Lower leg skin (tissue), 4 donors: Measurements from ENCODE around the gene KRT5. TPM values are rescaled to one million over a fixed set of nuclear protein-coding genes. Genes with fewer than 3 reads are reported as not detected.
"Not testable (repeated sequence)": the region's sequence is repeated elsewhere in the genome, so short reads cannot be mapped to it uniquely, and the experiment has no call there.

Experiments
- DNase-seq, 2 donors: peaks; one replicate each; pipeline ENCODE4 v3.0.0-alpha.2; 2019; ENCODE audit warnings: low spot score in 2 of 2
- H3K4me3 ChIP-seq: fragments of 200-600 bp; sonication (generic); 2 replicates; pipeline ENCODE4 v1.5.1; 2017; ENCODE audit warnings: mild to moderate bottlenecking, low read depth; ENCODE audit not compliant: poor library complexity, severe bottlenecking
- POLR2A ChIP-seq, 2 donors: fragments of 450-650 bp; IDR thresholded peaks; one replicate each; pipeline ENCODE4 v1.6.1; 2016 to 2017; ENCODE audit warnings: antibody characterized with exemption in 2 of 2, mild to moderate bottlenecking in 1 of 2, moderate library complexity in 1 of 2
- WGBS, 2 donors: methylation state at CpG; one replicate each; pipeline ENCODE4 v1.1.5; 2018; 5-methylcytosine and 5-hydroxymethylcytosine counted together
- intact Hi-C: fragments of 100-400 bp; cut with DNase I; formaldehyde crosslinking; loops from one replicate; pipeline ENCODE4 v1.15.0; 2023; ENCODE audit warnings: low total_unique reads
- total RNA-seq, 4 donors: library from RNA; depleted of rRNA; stranded (reverse); fragments of >200 nt; gene quantifications; one replicate each; pipeline ENCODE4 v1.1.0, GENCODE V29; 2016
- TF ChIP-seq, protein P1 (sequence below), 3 donors: fragments of 450-650 bp; IDR thresholded peaks; one replicate each; pipeline ENCODE4 v1.5.1; 2016; ENCODE audit warnings: antibody characterized with exemption in 3 of 3, mild to moderate bottlenecking in 3 of 3, moderate library complexity in 2 of 3

The KRT5 gene
- total RNA-seq, 4 donors from 2014 or later = 2,541 to 6,567 (median 4,278) TPM

DNA sequence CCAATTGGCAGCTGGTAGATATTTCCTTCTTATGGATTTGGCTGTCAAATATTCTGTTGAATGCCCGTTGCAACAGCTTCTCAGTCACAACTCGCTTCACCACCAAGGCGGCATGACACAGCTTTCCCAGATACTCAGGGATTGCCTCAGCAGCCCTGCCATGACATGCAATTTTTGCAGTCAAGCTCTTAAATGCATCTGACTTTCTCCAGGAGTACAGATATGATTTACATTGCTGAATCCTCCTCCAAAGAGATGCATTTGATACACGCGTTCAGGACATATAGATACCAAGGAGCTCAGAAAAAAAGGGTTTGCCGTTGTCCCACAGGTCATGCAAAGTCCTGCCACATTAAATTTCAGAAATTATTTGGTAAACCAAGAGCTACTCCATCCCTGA, 6.5 kb downstream of the KRT5 start:
- intact Hi-C loops = no loop called here
- peak in 1 of 2 donors; percentile 20 for DNase-seq
- no peak overlapping the region for H3K4me3 ChIP-seq
- TF ChIP-seq, protein P1, sequence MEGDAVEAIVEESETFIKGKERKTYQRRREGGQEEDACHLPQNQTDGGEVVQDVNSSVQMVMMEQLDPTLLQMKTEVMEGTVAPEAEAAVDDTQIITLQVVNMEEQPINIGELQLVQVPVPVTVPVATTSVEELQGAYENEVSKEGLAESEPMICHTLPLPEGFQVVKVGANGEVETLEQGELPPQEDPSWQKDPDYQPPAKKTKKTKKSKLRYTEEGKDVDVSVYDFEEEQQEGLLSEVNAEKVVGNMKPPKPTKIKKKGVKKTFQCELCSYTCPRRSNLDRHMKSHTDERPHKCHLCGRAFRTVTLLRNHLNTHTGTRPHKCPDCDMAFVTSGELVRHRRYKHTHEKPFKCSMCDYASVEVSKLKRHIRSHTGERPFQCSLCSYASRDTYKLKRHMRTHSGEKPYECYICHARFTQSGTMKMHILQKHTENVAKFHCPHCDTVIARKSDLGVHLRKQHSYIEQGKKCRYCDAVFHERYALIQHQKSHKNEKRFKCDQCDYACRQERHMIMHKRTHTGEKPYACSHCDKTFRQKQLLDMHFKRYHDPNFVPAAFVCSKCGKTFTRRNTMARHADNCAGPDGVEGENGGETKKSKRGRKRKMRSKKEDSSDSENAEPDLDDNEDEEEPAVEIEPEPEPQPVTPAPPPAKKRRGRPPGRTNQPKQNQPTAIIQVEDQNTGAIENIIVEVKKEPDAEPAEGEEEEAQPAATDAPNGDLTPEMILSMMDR (IDR thresholded peaks at IDR 0.05) = no peak
- no peak for TF ChIP-seq POLR2A (IDR thresholded peaks at IDR 0.05)
- 55 to 62% methylated on average over 6 of the region's 6 CpGs for WGBS, 2 donors

DNA sequence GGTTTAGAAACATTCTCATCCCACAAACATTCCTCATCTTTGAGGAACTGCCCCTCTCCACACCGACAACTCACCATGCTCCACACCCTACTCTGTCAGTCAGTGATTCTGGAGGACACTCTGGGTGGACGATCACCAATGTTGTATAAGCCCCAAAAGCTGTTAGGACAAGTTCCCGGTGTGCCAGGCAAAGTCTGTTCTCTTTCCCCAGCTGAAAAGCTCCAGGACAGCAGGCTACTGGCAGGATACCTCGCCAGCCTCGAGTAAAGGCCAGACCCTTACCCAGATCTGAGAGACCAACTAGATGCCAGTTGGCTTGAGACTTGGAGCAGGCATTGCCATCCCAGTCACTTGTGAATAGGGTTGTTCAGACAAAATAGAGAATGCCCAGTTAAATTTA, 12.0 kb downstream of the KRT5 start:
- WGBS, 2 donors = 77 to 82% methylated on average over 5 of the region's 5 CpGs
- intact Hi-C loops = no loop called here
- no peak overlapping the region for H3K4me3 ChIP-seq
- no peak for TF ChIP-seq POLR2A (IDR thresholded peaks at IDR 0.05)
- TF ChIP-seq, protein P1 (IDR thresholded peaks at IDR 0.05) = no peak
- DNase-seq = peak in 1 of 2 donors; percentile 13

DNA sequence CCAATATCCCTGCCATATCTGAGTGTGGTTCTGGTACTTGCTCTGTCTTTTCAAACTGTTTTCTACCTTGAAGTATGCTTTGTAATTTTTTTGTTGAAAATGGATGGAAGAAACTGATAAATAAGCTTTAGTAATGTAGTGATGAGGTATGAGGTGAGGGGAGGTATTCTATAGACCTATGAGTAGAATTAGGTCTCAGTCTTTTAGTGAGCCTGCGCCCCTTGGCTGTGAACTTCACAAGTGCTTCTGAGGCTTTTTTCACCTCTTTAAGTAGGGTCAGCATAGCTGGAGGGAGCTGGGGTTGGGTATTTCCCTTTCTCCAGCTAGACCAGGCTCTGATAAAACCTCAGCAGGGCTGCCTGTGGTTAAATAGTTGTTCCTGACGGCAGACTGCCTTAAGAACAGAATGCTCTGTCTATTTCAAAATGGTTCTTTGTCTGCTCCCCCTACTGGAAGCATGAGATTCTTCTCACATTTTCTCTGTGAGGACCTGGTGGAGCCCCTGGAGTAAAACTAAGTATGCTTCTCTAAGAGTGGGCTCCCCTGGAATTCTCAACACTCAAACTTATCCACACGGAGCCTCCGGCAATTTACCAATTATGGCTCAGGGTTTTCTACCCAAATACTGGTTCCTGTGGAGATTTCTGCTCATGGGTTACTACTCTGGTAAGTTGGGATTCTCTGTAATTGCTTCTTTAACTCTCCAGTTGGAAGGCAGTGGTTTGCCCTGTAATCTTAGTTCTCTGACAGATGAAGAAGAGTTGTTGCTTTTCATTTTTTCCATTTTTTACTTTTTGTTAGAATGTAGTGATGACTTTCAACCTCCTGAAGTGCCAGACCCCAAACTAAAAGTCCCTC, 13.1 kb downstream of the KRT5 start:
- 43 to 47% methylated on average over 4 of the region's 4 CpGs for WGBS, 2 donors

DNA sequence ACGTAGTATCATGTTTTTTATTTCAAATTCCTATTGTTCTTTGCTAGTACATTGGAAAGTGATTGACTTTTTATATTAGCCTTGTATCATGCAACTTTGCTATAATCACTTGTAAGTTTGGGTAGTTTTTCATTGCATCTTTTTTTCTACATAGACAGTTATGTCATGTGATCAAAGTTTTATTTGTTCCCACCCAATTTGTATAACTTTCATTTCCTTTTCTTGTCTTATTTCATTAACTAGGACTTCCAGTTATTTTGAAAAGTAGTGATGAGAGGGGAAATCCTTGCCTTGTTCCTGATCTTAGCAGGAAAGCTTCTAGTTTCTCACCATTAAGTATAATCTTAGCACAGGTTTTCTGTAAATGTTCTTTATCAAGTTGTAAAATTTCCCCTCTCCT, 17.3 kb downstream of the KRT5 start:
- 84 to 91% methylated on average over 1 of the region's 1 CpG for WGBS, 2 donors
- no peak overlapping the region for H3K4me3 ChIP-seq
- DNase-seq = no peak
- TF ChIP-seq POLR2A (IDR thresholded peaks at IDR 0.05) = no peak
- TF ChIP-seq, protein P1 (IDR thresholded peaks at IDR 0.05) = no peak
- intact Hi-C loops = no loop called here

More for the DNA sequence above, 13.1 kb downstream of the KRT5 start:
- peak in 1 of 2 donors; percentile 13 for DNase-seq
- intact Hi-C loops = no loop called here
- H3K4me3 ChIP-seq = no peak overlapping the region
- no peak for TF ChIP-seq POLR2A (IDR thresholded peaks at IDR 0.05)
- TF ChIP-seq, protein P1 (IDR thresholded peaks at IDR 0.05) = no peak

DNA sequence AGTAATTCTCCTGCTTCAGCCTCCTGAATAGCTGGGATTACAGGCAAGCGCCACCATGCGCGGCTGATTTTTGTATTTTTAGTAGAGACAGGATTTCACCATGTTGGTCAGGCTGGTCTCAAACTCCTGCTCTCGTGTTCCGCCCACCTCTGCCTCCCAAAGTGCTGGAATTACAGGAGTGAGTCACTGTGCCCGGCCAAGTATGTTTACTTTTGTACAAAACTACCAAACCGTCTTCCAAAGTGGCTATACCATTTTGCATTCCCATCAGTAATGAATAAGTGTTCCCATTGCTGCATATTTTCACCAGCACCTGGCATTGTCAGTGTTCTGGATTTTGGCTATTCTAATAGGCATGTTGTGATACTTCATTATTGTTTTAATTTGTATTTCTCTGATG, 18.7 kb downstream of the KRT5 start:
- no peak for DNase-seq
- WGBS, 2 donors = 89 to 90% methylated on average over 7 of the region's 7 CpGs
- TF ChIP-seq, protein P1 (IDR thresholded peaks at IDR 0.05) = no peak
- no peak for TF ChIP-seq POLR2A (IDR thresholded peaks at IDR 0.05)
- no peak overlapping the region for H3K4me3 ChIP-seq
- intact Hi-C loops = no loop called here

DNA sequence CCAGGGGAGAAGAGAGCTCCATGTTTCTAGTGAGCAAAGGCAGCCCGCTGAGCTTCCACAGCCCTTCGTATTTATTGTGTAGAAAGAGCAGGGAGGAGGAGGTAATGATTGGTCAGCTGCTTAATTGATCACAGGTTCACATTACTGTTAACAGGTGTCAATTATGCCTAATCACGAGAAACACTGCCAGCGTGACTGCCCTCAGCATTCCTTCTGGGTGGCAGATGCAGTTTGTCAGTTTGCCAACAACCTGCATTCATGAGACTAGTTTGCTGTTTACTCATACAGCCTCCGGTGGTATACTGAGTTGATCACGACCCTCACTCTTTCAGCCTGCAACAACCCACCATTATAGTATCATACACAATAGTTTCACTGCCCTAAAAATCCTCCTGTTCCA, 19.6 kb downstream of the KRT5 start:
- H3K4me3 ChIP-seq, DNase-seq, intact Hi-C loops: not testable (repeated sequence)
- WGBS, 2 donors = 77 to 90% methylated on average over 6 of the region's 6 CpGs
